Measurements from ENCODE around the gene FLYWCH2.

The FLYWCH2 gene, protein sequence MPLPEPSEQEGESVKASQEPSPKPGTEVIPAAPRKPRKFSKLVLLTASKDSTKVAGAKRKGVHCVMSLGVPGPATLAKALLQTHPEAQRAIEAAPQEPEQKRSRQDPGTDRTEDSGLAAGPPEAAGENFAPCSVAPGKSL

DNA sequence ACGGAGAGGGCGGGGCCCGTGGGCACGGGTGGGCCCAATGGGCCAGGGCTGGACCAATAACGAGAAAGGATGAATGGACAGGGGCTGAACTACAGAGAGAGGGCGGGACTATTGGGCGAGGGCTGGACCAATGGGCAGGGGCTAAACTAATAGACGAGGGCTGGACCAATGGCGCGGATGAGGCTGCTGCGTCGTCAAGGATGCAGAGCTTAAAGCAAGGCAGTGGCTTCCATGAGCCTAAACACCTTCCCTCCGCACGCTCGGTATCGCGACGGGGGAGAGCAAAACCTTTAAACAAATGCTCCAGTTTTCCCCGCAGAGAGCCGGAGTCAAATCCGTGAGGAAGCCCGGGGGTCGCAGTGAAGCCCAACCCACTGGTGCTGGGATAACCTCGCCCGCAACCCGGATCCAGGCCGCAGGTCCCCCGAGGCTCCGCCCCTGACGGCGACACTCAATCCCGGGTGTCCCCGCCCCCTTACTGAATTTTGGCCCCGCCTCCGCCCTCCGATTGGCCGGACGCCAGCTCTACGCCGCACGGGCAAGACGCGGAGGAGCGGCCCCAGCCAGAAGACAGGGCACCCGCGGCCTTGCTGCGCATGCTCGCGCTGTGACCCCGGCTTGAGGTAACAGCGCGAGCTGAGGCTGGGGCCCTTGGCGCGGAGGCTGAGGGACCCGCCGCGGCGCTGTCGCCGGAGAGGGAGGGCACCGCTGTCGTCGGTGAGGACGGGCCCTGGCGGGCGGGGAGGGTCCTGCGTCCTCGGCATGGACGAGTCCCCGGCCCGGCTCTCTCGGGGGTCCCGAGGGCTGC, at the start of gene FLYWCH2:
FLYWCH2 (plus strand) TSS at position 566 of the 808 bp plus-strand sequence. CDS start 13,235 bp downstream, outside the sequence.
- Histone ChIP-seq H3K36me3 (replicated peaks) (no peaks in the 10 kb centered on the region; the same call in 1 of the 2 replicates), H3K27me3 (ENCODE audit: low read depth) (no peaks in the 10 kb centered on the region), H3K4me1 (0 out of 2 replicates have a peak, but pooled peaks cover 4% of the 10 kb centered on the region), H3K9me3 (peaks cover 7% of the 10 kb centered on the region; the same call in 1 of the 2 replicates), H3K4me3 (peak within 1 kb of the TSS; percentile 90)
- in situ Hi-C loops (cut with MboI; ENCODE audit: low sequenced_read_pairs), result no loop called here
- DNase-seq (ENCODE audit: low spot score in 2 of 2), result peak; percentile 96 to 99

DNA sequence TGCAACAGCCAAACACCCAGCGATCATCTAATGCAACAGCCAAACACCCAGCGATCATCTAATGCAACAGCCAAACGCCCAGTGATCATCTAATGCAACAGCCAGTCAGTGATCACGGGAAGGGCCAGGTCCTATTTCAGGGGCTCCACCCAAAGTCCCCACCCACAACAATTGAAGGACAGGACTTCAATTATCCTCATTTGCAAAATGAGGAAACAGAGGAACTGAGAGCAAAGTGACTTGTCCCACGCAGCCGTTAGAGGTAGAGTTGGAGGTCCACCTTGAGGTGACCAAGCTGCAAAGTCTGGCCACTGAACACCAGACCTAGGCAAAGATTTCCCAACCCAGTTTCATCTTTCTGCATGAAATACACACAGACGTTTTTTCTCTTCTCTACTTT, 49.2 kb upstream of the FLYWCH2 start:
- Histone ChIP-seq H3K36me3 (replicated peaks) (no peaks in the 10 kb centered on the region), H3K4me3 (no peak overlapping the region), H3K4me1 (no peaks in the 10 kb centered on the region), H3K27me3 (ENCODE audit: low read depth) (peaks cover 4% of the 10 kb centered on the region; the same call in 1 of the 2 replicates), H3K9me3 (no peaks in the 10 kb centered on the region)
- in situ Hi-C loops (cut with MboI; ENCODE audit: low sequenced_read_pairs), result no loop called here
- no peak for DNase-seq (ENCODE audit: low spot score in 2 of 2)

- in situ Hi-C loops (cut with MboI; ENCODE audit: low sequenced_read_pairs), result no loop called here
Measured at GRCh38 chr16:2834968-2835367, 48.0 kb upstream of the FLYWCH2 start.

GRCh38 chr16:2835638-2836493, 47.1 kb upstream of the FLYWCH2 start:
- DNase-seq (ENCODE audit: low spot score in 2 of 2), result no peak
- no peaks in the 10 kb centered on the region for H3K9me3 ChIP-seq
- H3K36me3 ChIP-seq (replicated peaks), result no peaks in the 10 kb centered on the region
- no peaks in the 10 kb centered on the region for H3K27me3 ChIP-seq (ENCODE audit: low read depth)
- no peak overlapping the region for H3K4me3 ChIP-seq
- in situ Hi-C loops (cut with MboI; ENCODE audit: low sequenced_read_pairs), result no loop called here
- no peaks in the 10 kb centered on the region for H3K4me1 ChIP-seq

More at GRCh38 chr16:2834968-2835367, 48.0 kb upstream of the FLYWCH2 start:
- Histone ChIP-seq H3K9me3 (no peaks in the 10 kb centered on the region), H3K27me3 (ENCODE audit: low read depth) (no peaks in the 10 kb centered on the region), H3K4me1 (no peaks in the 10 kb centered on the region), H3K4me3 (no peak overlapping the region), H3K36me3 (replicated peaks) (no peaks in the 10 kb centered on the region)
- no peak for DNase-seq (ENCODE audit: low spot score in 2 of 2)

DNA sequence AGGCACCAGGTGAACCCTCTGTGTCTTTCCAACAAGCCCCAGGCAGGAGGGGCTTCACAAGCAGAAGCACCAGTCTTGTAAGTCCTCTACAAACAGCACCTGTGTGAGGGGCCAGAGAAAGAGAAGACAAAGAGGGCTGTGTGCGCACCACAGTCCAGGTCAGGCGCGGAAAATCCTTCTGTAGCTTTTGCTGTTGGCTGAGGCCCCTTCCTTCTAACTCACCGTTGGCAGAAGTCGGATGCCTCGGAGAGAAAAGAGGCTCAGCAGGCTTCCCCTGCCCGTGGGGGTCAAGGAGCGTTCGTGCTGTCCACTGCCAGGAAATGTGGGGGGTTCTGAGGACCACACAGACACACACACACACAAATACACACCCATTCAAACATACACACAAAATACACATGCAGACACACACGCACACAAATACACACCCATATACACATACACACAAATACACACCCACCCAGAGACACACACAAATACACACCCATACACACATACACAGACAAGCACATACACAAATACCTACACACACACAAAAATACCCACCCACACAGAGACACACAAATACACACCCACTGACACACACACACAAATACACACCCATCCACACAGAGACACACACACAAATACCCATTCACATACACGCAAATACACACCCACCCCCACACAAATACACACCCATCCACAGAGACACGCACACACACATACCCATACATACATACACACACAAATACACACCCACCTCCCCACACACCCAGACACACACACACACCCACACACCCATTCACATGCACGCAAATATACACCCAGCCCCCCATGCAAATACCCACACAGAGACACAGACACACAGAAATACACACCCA, 46.1 kb upstream of the FLYWCH2 start:
- Histone ChIP-seq H3K27me3 (ENCODE audit: low read depth) (no peaks in the 10 kb centered on the region), H3K9me3 (no peaks in the 10 kb centered on the region), H3K4me3 (no peak overlapping the region), H3K4me1 (peaks cover under 1% of the 10 kb centered on the region; the same call in 1 of the 2 replicates), H3K36me3 (replicated peaks) (no peaks in the 10 kb centered on the region)
- in situ Hi-C loops (cut with MboI; ENCODE audit: low sequenced_read_pairs), result no loop called here
- DNase-seq (ENCODE audit: low spot score in 2 of 2), result no peak

DNA sequence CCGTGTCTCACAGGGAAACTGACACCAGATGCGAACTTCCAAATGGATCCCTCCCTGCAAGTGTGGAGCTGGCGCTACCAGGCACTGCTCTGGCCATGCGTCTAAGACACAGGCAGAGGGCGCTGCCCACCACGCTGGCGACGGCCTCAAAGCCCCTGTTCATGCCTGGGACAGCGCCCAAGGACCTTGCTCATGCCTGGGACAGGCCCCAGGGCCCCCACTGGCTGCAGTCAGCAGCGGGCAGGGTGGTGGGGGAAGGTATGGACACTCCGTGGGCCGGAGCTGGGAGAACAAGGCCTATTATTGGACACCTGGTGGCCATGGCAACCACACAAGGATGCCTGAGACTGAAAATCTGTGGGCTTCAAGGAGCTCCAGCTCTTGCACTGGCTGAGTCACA, 44.1 kb upstream of the FLYWCH2 start:
- in situ Hi-C loops (cut with MboI; ENCODE audit: low sequenced_read_pairs), result no loop called here
- no peak overlapping the region for H3K4me3 ChIP-seq

GRCh38 chr16:2839650-2840450, 43.2 kb upstream of the FLYWCH2 start:
- Histone ChIP-seq H3K36me3 (replicated peaks) (no peaks in the 10 kb centered on the region), H3K9me3 (peaks cover 5% of the 10 kb centered on the region; the same call in 1 of the 2 replicates), H3K4me3 (no peak overlapping the region), H3K27me3 (ENCODE audit: low read depth) (no peaks in the 10 kb centered on the region), H3K4me1 (peaks cover 9% of the 10 kb centered on the region)
- no peak for DNase-seq (ENCODE audit: low spot score in 2 of 2)
- in situ Hi-C loops (cut with MboI; ENCODE audit: low sequenced_read_pairs), result no loop called here

More for the DNA sequence above, 44.1 kb upstream of the FLYWCH2 start:
- Histone ChIP-seq H3K9me3 (peaks cover 5% of the 10 kb centered on the region; the same call in 1 of the 2 replicates), H3K4me1 (peaks cover 9% of the 10 kb centered on the region), H3K36me3 (replicated peaks) (no peaks in the 10 kb centered on the region), H3K27me3 (ENCODE audit: low read depth) (no peaks in the 10 kb centered on the region)
- peak; percentile 28 to 78 for DNase-seq (ENCODE audit: low spot score in 2 of 2)

- Histone ChIP-seq H3K9me3 (peaks cover 5% of the 10 kb centered on the region; the same call in 1 of the 2 replicates), H3K4me1 (peaks cover 9% of the 10 kb centered on the region), H3K36me3 (replicated peaks) (no peaks in the 10 kb centered on the region), H3K4me3 (no peak overlapping the region), H3K27me3 (ENCODE audit: low read depth) (no peaks in the 10 kb centered on the region)
- in situ Hi-C loops (cut with MboI; ENCODE audit: low sequenced_read_pairs), result no loop called here
- DNase-seq (ENCODE audit: low spot score in 2 of 2), result no peak
Measured at GRCh38 chr16:2840914-2841313, 42.1 kb upstream of the FLYWCH2 start.

GRCh38 chr16:2841606-2842339, 41.2 kb upstream of the FLYWCH2 start:
- DNase-seq (ENCODE audit: low spot score in 2 of 2), result no peak
- Histone ChIP-seq H3K4me1 (peaks cover 9% of the 10 kb centered on the region), H3K27me3 (ENCODE audit: low read depth) (no peaks in the 10 kb centered on the region), H3K9me3 (peaks cover 5% of the 10 kb centered on the region; the same call in 1 of the 2 replicates), H3K4me3 (peak overlapping the region; percentile 27), H3K36me3 (replicated peaks) (no peaks in the 10 kb centered on the region)
- in situ Hi-C loops (cut with MboI; ENCODE audit: low sequenced_read_pairs), result no loop called here

DNA sequence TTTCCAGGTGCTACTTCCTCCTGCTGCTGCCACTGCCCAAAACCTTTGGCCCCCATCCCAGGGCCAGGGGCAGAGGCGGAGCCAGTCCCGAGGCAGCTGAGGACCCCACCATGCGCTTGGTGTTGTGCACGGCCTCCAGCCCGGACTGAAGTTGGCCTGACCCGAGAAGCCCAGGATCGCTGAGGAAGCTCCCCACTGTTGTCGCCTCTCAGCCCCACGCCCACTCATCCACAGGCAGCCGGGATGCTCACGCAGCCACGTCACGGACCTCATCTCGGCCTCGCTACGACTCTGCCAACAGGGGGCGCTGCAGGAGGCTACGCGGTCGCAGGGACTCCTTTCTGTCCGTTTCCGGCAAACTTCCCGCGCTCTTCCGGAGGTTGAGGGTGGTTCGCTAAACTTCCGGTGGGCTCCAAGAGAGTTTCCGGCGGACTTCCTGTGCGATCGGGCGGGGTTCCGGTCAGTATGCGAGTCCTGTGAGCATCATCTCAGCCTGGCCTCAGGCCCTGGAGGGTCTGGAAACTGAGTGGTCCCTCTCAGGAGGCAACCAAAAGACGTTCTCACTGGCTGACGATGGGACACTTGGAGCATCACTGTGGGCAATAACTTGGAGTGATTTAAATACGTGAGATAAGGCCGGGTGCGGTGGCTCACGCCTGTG, 40.5 kb upstream of the FLYWCH2 start:
- peak; percentile 81 to 91 for DNase-seq (ENCODE audit: low spot score in 2 of 2)
- Histone ChIP-seq H3K9me3 (peaks cover 5% of the 10 kb centered on the region; the same call in 1 of the 2 replicates), H3K36me3 (replicated peaks) (no peaks in the 10 kb centered on the region), H3K4me1 (peaks cover 9% of the 10 kb centered on the region), H3K27me3 (ENCODE audit: low read depth) (no peaks in the 10 kb centered on the region), H3K4me3 (peak overlapping the region; percentile 27)
- in situ Hi-C loops (cut with MboI; ENCODE audit: low sequenced_read_pairs), result no loop called here

DNA sequence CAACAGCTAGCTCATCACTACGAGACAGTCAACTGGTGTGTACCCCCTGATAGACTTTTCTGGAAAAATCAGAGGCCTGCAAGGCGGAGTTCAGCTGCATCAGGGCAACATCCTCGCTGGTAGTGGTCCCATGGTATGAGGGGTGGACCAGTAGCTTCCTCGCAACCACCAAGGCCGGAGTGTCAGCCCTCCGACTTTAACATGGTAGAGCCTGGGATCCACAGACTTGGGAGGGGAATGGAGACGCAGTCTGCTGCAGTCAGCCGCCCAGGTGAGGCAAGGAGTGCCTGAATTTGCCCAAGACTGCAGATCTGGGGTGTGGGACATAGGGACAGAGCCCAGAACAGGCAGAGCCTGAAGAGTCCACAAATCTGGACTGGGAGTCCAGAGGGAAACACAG, 39.5 kb upstream of the FLYWCH2 start:
- Histone ChIP-seq H3K4me3 (no peak overlapping the region), H3K9me3 (peaks cover 5% of the 10 kb centered on the region; the same call in 1 of the 2 replicates), H3K27me3 (ENCODE audit: low read depth) (no peaks in the 10 kb centered on the region), H3K36me3 (replicated peaks) (no peaks in the 10 kb centered on the region), H3K4me1 (peaks cover 9% of the 10 kb centered on the region)
- no peak for DNase-seq (ENCODE audit: low spot score in 2 of 2)
- in situ Hi-C loops (cut with MboI; ENCODE audit: low sequenced_read_pairs), result no loop called here
